Central memory CD4-positive, alpha-beta T cell (primary cell): ENCODE data around the gene KANSL1.
"Not testable (repeated sequence)": the region's sequence is repeated elsewhere in the genome, so short reads cannot be mapped to it uniquely, and the experiment has no call there.

Experiments used
- DNase-seq: peaks from one replicate; pipeline ENCODE4 v3.0.0; 2022
- total RNA-seq, 3 experiments: gene quantifications; one replicate each; lab custom pipeline; 2026; lab: John Stamatoyannopoulos, UW

Gene KANSL1, protein sequence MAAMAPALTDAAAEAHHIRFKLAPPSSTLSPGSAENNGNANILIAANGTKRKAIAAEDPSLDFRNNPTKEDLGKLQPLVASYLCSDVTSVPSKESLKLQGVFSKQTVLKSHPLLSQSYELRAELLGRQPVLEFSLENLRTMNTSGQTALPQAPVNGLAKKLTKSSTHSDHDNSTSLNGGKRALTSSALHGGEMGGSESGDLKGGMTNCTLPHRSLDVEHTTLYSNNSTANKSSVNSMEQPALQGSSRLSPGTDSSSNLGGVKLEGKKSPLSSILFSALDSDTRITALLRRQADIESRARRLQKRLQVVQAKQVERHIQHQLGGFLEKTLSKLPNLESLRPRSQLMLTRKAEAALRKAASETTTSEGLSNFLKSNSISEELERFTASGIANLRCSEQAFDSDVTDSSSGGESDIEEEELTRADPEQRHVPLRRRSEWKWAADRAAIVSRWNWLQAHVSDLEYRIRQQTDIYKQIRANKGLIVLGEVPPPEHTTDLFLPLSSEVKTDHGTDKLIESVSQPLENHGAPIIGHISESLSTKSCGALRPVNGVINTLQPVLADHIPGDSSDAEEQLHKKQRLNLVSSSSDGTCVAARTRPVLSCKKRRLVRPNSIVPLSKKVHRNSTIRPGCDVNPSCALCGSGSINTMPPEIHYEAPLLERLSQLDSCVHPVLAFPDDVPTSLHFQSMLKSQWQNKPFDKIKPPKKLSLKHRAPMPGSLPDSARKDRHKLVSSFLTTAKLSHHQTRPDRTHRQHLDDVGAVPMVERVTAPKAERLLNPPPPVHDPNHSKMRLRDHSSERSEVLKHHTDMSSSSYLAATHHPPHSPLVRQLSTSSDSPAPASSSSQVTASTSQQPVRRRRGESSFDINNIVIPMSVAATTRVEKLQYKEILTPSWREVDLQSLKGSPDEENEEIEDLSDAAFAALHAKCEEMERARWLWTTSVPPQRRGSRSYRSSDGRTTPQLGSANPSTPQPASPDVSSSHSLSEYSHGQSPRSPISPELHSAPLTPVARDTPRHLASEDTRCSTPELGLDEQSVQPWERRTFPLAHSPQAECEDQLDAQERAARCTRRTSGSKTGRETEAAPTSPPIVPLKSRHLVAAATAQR (N-terminal part only)
- total RNA-seq, result 73.3 to 385 (median 146) reads per million in 3 experiments

DNA sequence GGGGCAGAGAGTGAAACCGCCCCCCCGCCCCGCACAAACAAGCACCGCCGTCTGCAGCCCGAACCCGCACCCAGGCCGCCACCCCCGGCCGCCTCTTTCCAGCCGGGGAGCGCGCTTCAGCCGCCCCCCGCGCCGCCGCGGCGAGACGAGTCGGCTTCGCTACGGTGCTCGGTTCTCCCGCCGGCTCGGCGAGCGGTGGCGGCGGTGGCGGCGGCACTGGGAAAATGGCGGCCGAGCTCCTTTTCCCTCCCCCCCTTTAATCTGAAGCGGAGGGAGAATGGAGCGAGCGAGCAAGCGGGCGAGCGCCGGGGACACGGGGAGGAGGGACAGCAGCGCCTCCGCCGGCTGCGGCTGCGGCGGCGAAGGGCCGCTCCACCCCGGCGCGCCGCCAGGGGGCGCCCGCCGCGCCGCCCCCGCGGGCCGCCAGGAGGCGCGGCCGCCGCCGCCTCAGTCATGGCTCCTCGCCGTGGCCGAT, at the start of gene KANSL1:
KANSL1 (minus strand) TSS at position 279 of the 475 bp plus-strand sequence. CDS start 21,286 bp downstream, outside the sequence.
- DNase-seq, result peak; percentile 85

DNA sequence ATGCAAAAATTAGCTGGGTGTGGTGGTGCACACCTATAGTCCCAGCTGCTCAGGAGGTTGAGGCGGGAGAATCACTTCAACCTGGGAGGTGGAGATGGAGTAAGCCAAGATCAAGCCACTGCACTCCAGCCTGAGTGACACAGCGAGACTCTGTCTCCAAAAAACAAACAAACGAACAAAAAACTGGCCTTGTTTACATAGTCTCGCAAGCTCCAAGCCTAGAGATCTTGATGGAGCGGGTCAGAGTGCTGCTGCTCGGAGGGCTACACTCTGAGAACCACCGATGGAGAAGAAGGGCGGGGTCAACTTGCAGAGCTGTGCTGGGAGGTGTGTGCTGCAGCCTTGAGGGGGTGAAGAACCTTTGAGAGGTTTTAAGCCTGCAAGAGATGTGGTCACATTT, 38.1 kb upstream of the KANSL1 start:
- not testable (repeated sequence) for DNase-seq

DNA sequence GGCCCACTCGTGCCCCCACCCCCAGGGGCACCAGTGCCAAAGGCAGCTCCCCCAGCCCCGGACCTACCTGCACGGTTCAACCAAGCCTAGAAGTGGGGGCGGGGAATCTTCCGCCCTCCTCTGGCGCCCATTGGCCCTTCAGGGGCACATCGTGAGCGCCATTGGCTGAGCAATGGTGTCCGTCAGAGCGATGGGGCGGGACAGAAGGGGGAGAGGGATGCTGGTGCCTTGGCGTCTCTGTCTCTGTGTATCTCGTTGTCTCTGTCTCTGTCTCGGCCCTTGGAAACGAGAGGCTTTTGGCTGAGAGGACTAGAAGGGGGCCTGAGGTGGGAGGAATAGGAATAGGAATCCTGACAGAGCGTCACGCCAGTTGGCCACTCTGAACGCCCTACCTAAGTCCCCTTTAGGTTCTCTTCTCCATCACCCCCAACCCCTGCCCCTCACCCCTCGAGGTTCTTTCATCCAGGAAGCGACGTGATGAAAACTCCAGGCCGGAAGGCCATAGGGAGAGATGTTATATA, 32.1 kb upstream of the KANSL1 start:
- DNase-seq, result peak; percentile 92

DNA sequence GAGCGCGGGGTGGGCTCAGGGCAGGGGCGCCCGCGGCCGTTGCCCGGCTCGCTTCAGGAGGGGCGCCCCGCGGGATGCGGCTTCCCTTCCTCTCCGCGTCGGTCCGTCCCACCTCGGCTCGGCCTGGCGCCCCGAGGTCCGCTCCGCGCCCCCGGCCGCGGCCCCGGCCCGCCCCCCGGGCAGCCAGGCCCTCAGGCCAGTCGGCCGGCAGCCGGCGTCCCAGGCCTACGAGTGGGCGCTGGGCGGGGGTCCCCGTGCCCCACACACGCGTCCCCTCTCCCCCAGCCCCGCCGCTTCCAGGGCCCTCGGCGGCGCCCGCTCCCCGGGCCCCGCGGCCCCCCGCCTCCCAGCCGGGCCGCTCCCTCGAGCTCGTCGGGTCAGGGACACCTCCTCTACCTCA, 31.6 kb upstream of the KANSL1 start:
- not testable (repeated sequence) for DNase-seq

DNA sequence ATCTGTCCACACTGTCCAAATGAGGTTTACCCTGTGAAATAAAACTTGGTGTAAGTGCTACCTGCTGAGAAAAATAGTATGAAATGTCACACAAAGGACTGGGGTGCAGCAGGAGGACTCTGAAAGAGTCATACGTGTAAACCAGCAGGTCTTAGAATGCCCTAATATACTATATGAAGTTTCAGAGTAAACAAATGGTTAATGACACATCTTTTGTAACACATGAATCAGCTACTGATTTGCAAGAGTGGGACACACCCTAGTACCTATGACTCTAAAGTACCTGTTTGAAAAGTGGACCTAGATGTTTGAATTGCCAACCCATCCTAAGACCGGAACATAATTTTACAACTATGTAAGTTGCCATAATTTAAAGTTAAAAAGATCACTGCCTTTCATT, 29.8 kb upstream of the KANSL1 start:
- not testable (repeated sequence) for DNase-seq

DNA sequence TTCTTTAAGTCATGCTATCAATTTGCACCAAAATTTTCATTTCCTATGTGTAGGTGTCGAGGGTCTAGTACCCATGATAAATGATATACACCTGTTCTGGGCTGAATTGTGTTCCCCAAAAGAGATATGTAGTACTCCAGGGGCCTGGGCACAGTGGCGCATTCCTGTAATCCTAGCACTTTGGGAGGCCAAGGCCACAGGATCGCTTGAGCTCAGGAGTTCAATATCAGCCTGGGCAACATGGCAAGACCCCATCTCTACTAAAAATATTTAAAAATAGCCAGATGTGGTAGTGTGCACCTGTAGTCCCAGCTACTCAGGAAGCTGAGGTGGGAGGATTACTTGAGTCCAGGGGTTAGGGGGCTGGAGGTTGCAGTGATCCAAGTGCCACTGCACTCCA, 23.5 kb upstream of the KANSL1 start:
- DNase-seq, result no peak

DNA sequence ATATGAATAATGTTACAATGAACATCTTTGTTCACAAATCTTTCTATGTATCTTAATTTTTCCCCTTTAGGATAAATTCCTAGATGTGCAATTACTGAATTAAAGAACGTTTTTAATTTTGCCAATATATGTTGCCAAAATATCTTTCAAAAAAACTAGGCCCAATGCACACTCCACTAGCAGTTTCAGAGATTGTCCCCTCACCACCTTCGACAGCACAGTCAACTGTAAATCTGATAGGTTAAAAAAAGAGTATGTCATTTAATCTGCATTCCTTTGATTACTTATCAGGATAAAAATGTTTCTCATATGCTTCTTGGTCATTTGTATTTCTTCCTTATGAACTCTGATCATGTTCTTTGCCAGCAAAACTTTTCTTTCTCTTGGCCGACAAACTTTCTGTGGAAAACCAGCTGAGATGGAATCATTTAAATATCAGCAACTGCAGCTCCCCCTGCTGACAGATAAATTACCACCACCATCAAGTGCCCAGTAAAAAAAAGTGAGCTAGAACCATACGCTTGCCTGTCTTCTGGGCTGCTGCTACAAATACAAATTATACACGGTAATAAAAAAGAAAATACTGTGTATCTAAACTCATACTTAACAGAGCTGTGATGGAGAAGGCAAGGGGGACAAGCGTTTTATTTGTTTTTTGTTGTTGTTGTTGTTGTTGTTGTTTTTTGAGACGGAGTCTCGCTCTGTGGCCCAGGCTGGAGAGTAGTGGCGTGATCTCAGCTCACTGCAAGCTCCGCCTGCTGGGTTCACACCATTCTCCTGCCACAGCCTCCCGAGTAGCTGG, 19.6 kb upstream of the KANSL1 start:
- DNase-seq, result peak; percentile 71

DNA sequence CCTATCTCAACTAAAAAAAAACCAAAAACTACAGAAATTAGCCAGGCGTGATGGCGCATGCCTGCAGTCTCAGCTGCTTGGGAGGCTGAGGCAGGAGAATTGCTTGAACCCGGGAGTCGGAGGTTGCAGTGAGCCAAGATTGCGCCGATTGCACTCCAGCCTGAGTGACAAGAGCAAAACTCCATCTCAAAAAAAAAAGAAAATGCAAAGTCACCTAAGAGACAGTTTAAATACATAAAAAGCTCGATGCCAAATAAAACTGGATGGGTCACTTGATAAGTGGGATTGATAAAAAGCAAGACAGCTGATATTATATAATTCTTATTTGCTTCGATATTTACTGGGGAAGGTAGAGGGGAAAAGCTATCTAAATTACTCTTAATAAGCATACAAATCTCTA, 15.8 kb upstream of the KANSL1 start:
- DNase-seq, result no peak

DNA sequence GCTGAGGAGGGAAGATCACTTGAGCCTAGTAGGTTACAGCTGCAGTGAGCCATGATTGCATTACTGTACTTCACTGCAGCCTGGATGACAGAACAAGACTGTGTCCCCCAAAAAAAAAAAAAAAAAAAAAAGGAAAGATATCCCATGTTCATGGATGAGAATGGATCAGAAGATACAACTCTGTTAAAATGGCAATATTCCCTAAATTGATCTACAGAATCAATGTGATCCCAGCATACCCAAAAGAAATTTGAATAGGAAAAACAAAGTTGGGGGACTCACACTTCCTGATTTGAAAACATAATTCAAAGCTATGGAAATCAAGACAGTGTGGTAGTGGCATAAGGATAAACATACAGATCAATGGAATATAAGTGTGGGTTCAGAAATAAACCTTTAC, 12.7 kb upstream of the KANSL1 start:
- DNase-seq, result no peak

DNA sequence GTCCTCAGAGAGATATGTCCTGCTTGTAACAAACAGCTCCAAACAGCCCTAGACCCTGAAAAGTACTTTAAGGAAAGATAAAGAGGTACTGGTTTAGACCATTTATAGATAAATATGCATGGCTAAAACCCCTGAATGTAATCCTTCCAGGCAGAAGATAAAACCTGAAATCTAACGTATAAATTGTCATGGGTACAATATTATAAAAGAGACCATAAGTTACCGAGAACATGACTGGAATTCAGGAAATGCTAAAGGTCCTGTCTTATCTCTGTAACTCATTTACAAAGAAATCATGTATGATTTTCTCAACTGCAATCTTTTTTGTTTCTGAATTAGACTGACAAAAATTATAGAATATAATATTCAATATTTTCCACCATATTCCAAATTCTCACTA, 9.2 kb upstream of the KANSL1 start:
- DNase-seq, result no peak

DNA sequence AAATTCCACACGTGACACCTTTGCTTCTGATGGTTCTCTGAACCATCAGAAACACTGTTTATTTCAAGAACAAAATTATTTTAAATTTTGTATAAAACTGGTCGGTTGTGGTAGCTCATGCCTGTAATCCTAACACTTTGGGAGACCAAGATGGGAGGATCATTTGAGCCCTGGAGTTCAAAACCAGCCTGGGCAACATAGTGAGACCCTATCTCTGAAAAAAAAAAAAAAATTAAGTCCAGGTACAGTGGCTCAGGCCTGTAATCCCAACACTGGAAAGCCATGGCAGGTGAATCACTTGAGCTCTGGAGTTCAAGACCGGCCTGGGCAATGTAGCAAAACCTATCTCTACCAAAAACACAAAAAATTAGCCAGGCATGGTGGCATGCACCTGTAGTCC, 8.3 kb upstream of the KANSL1 start:
- no peak for DNase-seq

DNA sequence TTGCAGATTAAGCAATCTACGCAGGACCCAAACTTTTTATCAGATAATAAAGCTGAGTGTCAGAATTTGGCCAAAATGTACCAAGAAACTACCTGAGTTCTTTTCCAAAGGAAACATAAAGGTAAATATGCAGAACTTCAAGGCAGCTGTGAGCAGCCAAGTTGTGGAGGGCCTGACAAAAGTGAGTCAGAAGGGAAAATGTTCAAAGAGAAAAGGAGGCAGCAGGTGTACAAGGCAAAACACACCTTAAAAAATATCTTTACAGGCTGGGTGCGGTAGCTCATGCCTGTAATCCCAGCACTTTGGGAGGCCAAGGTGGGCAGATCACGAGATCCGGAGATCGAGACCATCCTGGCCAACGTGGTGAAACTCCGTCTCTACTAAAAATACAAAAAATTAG, 7.0 kb upstream of the KANSL1 start:
- no peak for DNase-seq

DNA sequence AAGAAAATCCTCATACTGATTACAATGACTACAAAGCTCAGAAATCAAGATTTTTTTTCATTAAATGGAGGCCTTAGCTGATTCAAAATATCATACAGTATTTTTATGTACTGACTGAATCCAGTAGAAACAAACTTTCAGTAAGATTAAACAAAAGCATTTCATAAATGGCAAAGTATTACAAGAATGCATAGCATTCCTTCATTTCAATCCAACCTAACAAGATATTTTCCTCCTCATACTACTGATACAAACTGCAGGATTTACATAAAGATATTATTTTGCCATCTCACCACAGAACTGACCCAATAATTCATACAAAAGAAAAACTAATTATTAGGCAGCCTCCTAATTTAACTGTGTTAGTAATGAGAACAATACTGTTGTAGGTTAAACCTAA, 6.2 kb upstream of the KANSL1 start:
- DNase-seq, result no peak

DNA sequence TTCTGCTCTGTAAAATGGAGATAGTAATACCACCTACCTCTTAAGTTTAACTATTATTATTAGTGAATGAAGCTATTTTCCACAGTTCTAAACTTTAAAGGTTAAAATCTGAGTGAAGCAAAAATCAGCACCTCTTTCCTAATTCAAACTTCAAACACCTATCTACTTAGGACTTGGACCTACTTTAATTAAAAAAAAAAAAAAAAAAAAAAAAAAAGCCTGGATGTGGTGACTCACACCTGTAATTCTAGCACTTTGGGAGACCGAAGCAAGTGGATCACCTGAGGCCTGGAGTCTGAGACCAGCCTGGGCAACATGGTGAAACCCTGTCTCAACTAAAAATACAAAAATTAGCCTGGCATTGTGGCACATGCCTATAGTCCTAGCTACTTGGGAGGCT, 5.0 kb upstream of the KANSL1 start:
- no peak for DNase-seq

DNA sequence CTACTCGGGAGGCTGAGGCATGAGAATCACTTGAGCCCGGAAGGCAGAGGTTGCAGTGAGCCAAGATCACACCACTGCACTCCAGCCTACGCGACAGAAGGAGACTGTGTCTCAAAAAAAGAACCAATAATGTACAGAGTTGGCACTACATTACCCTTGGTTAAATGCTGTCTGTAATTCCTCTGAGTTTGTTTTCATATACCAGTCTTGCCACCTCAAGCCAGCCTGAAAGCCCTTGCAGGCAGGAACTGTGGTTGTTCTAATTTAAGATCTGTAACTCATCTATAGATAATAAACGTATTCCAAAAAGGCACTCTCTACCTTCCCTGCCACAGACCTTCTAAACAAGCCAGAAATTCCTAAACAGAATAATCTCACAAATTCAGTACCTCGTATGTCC, 4.3 kb upstream of the KANSL1 start:
- no peak for DNase-seq

DNA sequence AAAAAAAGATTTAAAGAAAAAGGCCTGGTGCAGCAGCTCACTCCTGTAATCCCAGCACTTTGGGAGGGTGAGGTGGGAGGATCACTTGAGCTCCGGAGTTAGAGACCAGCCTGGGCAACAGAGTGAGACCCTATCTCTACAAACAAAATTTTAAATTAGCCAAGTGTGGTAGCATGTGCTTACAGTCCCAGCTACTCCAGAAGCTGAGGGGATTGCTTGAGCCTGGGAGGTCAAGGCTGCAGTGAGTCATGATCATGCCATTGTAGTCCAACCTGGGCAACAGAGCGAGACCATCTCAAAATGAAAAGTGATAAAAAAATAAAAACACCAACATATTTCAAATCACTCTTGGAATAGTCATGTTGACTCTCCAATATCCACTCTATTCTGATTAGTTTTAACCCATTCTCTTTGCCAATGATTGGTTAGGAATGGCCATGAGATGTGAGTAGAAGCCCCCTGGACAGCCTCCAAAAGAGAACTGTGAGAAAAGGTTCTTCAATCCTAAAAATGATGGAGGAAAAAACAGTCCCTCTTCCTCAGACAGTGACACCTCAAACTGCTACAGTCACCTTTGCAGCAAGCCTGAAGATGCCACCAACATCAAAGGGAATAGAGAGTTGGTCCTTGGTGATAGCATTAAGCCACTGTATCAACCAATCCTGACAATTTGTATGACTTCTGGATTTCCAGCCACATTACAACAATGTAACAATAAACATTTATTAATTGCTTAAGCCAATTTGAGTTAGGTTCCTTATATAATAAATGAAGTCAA, 2.9 kb upstream of the KANSL1 start:
- no peak for DNase-seq

DNA sequence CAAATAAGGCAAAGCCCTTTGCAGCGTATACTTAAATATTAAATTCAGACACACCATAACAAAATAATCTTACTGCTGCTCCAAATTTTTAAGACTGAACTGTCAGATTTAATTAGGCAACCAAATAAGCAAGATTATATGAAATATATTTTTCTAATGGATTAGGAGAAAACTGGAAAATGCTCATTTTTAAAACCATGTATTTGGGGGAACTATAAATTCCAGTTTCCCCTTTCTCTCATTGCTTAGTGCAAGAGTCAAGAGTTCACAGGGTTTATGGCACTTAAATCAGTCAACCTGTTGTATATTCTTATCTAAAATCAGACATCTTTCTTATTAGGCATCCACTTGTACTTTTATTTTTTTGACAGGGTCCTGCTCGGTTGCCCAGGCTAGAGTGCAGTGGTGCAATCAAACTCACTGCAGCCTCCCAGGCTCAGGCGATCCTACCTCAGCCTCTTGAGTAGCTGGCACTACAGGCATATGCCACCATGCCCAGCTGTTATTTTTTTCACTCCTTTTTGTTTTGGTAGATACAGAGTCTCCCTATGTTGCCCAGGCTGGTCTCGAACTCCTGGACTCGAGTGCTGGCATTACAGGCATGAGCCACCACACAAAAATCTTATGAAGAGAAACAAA, 2.1 kb upstream of the KANSL1 start:
- no peak for DNase-seq

DNA sequence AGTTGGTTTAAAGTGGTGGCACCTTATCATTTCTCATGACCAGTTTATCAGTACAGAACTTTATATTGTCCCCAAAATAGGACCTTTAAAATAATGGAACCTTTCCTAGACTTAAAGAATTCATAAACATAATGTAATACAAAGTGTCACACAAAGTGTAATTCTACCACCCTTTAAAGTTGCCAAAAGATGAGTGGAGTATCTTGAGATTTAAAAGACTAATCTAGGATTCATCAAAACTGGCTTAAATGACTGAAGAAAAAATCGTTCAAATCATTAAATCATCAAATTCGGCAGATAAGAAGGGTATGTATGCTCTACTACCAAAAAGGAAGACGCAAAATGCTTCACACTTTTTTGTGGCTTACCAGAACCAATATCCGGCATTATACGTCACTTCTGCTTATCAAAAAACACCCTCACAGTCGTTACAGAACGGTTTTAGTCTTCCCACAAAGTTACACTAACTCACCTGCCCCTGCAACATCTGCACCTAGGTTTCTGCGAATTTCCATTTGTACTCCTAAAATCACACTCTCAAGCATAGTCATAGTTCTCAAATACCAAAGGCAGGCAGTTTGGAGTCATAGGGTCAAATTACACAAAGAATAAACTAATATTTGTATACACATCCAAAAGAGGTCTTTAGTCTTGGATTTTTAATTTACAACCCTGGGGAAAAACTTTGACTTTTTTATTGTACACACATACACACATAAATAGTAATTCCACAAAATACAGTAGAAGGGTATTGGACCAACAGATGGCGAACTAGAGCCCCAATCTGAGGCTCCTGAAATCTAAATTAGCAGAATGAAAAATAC, 1.4 kb upstream of the KANSL1 start:
- peak; percentile 91 for DNase-seq

DNA sequence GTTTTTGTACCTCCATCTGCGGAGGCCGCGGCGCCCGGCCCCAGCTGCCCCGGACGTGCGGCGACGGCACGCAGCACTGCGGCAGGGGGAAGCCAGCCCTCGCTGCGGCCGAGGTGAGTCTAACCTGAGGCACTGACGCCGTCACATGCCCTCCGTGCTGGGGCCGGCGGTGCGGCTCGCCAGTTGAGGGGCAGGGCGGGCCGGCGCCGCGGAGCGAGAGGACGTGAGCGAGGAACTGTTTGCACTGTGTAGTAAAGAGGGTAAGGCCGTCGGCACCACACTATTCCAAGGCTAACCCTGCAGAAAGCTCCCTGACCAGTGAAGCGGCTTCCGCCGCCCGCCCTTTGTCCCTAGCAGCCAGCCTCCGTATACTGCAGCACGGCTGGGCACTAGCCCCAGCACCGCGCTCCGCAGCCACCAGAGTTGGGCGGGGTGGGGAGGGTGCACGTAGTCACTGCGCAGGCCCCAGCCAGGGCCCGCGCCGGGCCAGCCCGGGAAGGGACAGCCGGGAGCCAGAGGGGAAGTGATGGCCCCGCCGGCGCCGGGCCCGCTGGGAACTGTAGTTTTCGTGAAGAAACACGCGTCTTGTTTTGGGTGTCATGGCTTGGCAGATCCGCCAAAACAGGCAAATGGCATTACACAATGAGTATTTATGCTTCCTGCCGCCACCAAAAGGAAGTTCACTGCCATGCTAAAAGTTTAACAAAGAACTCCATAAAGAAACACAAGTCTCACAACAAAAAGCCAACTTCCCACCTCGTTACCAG, 580 bp upstream of the KANSL1 start:
- peak; percentile 92 for DNase-seq
